ENCODE results near the gene PARD3B. TPM values are rescaled to one million over a fixed set of nuclear protein-coding genes. Genes with fewer than 3 reads are reported as not detected.

The PARD3B gene
- total and polyA plus RNA-seq, 4 donors = 6.8 to 50.9 (median 22.5) TPM

DNA sequence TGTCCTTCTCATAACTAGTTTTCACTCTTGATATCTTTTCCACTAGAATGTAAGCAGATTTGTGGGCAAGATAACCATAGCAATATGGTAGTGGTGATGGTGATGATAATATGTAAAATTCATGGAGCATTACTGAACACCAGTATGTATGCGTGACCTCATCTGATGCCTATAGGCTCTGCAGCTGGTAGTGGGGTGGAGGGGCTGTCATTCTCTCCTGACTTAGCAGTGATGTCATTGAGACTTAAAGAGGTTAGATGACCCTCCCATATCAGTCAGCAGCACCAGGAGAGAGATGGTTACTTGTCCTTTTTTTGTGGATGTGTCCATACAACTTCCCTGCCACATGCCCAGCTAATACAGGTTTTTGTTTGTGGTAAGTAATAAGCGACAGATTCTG, 27.9 kb downstream of the PARD3B start:
- Histone ChIP-seq H3K4me1 (ENCODE audit: control insufficient read depth in 1 of 2, insufficient read depth in 2 of 2, low read length in 2 of 2) (peaks cover 2 to 5% of the 10 kb centered on the region in 2 donors), H3K27me3 (ENCODE audit: control insufficient read depth in 1 of 2, insufficient read depth in 2 of 2, low read length in 1 of 2) (no peaks in the 10 kb centered on the region), H3K36me3 (ENCODE audit: control insufficient read depth in 1 of 2, insufficient read depth in 2 of 2, low read length in 1 of 2) (no peaks in the 10 kb centered on the region), H3K4me3 (ENCODE audit: low read length in 2 of 2) (no peak overlapping the region), H3K9me3 (ENCODE audit: control insufficient read depth, low read length) (no peaks in the 10 kb centered on the region), H3K27ac (ENCODE audit: low read depth in 1 of 2, low read length in 2 of 2) (no peak overlapping the region)
- DNase-seq = no peak
- ATAC-seq (ENCODE audit: low FRiP score) = no peak
- 93 to 99% methylated on average over 2 of the region's 2 CpGs for WGBS, 2 donors
- intact Hi-C loops (cut with DNase I) = no loop called here

DNA sequence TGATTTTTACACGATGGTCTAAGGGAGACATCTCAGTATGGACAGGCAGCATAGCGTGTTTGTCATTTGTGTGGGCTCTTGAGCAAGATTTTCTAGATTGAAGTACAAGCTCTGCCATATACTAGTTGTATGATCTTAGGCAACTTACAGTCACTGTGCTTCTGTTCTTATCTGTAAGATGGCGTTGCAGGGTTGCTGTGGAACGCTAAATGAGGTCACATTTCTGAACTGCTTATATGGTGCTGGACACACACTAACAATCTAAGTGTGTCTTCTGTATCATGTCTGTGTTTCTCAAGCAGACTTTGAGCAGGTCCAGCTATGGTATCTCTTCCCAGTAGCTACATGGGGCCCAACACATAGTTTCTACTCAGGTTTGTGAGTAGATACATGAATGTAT, 29.2 kb downstream of the PARD3B start:
- no peak overlapping the region for H3K27ac ChIP-seq (ENCODE audit: low read depth in 1 of 2, low read length in 2 of 2)
- DNase-seq = no peak
- no peaks in the 10 kb centered on the region for H3K9me3 ChIP-seq (ENCODE audit: control insufficient read depth, low read length)
- WGBS, 2 donors = 84 to 86% methylated on average over 4 of the region's 4 CpGs
- peaks cover 2 to 5% of the 10 kb centered on the region in 2 donors for H3K4me1 ChIP-seq (ENCODE audit: control insufficient read depth in 1 of 2, insufficient read depth in 2 of 2, low read length in 2 of 2)
- H3K36me3 ChIP-seq (ENCODE audit: control insufficient read depth in 1 of 2, insufficient read depth in 2 of 2, low read length in 1 of 2) = no peaks in the 10 kb centered on the region
- intact Hi-C loops (cut with DNase I) = no loop called here
- no peak overlapping the region for H3K4me3 ChIP-seq (ENCODE audit: low read length in 2 of 2)
- ATAC-seq (ENCODE audit: low FRiP score) = no peak
- H3K27me3 ChIP-seq (ENCODE audit: control insufficient read depth in 1 of 2, insufficient read depth in 2 of 2, low read length in 1 of 2) = no peaks in the 10 kb centered on the region

DNA sequence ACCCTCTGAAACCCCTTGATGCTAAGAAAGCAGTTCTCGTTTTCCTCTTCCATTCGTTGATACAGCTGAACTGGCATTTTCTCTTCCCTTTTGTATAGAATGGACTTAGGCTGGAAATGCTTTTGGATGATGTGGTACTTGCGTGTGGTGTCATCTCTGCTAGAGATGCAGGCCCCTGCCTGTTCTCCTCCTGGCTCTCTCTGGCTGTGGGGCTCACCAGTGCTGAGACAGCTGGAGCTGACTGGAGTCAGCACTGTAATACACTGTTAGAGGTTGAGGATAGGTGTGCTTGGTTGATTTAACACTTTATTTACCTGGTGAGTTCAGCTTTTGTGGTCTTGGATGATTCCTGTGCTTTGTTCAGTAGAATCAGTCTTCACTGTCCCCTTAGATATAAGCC, 30.2 kb downstream of the PARD3B start:
- Histone ChIP-seq H3K4me1 (ENCODE audit: control insufficient read depth in 1 of 2, insufficient read depth in 2 of 2, low read length in 2 of 2) (peaks cover 2 to 5% of the 10 kb centered on the region in 2 donors), H3K36me3 (ENCODE audit: control insufficient read depth in 1 of 2, insufficient read depth in 2 of 2, low read length in 1 of 2) (no peaks in the 10 kb centered on the region), H3K27me3 (ENCODE audit: control insufficient read depth in 1 of 2, insufficient read depth in 2 of 2, low read length in 1 of 2) (no peaks in the 10 kb centered on the region), H3K9me3 (ENCODE audit: control insufficient read depth, low read length) (no peaks in the 10 kb centered on the region), H3K27ac (ENCODE audit: low read depth in 1 of 2, low read length in 2 of 2) (no peak overlapping the region), H3K4me3 (ENCODE audit: low read length in 2 of 2) (no peak overlapping the region)
- DNase-seq (no peak), ATAC-seq (ENCODE audit: low FRiP score) (no peak)
- WGBS, 2 donors = 95 to 96% methylated on average over 3 of the region's 3 CpGs
- intact Hi-C loops (cut with DNase I) = no loop called here

DNA sequence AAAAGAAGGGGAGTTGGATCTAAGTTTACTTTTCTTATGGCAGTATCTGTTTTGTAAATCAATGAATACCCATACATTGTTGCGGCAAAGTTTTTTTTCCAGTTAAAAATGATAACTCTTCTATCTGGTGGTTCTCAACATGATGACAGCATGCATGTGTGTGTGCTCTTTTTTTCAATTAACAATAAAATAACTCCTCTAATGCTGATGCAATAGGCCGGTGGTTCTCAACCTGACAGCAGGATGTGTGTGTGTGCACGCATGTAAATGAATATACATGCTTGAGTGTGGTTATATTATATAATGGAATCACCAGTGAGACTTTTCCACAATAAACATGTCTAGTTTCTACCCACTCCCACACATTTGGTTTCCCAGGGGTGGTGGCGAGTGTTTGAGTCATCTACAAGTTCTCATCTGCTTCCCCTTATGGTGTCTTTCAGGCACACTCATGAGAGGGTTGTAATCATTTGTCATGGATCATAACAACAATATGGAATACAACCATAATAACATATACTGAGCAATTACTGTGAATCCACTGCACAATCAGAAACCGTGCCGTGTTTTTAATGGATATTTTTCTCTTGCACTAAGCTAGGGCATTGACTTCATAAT, 31.2 kb downstream of the PARD3B start:
- Histone ChIP-seq H3K4me1 (ENCODE audit: control insufficient read depth in 1 of 2, insufficient read depth in 2 of 2, low read length in 2 of 2) (peaks cover 2 to 5% of the 10 kb centered on the region in 2 donors), H3K27me3 (ENCODE audit: control insufficient read depth in 1 of 2, insufficient read depth in 2 of 2, low read length in 1 of 2) (no peaks in the 10 kb centered on the region), H3K4me3 (ENCODE audit: low read length in 2 of 2) (no peak overlapping the region), H3K36me3 (ENCODE audit: control insufficient read depth in 1 of 2, insufficient read depth in 2 of 2, low read length in 1 of 2) (no peaks in the 10 kb centered on the region), H3K9me3 (ENCODE audit: control insufficient read depth, low read length) (no peaks in the 10 kb centered on the region), H3K27ac (ENCODE audit: low read depth in 1 of 2, low read length in 2 of 2) (no peak overlapping the region)
- ATAC-seq (ENCODE audit: low FRiP score) = no peak
- WGBS, 2 donors = 96 to 98% methylated on average over 6 of the region's 6 CpGs
- DNase-seq = no peak
- intact Hi-C loops (cut with DNase I) = no loop called here

DNA sequence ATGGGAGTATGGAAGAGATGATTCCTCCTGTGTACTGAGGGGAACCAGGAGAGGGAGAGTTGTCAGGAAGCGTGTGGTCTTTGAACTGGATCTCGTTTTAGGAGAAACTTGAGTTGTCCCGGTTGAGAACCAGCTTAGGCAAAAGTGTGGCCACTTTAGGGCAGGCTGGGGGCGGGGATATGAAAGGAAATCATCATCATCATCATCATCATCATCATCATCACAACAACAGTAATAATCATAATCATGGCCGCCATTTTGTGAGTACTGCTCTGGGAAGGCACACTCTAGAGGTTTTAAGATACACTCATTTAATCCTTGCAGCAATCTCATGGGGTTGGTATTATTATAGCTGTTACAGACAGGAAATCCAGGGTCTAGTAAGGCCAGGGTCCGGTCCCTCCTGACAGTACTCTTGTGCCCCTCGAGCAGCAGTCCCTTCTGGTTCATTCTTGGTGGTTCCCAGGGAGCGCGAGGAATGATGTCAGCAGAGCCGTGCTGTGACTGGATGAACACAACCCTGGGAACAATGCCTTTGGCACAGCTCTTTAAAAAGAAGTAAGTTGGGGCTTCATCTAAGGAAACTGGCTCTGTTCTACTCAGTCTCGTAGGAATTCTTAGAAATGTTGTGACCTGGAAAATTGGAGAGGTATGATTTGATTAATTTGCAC, 33.8 kb downstream of the PARD3B start:
- WGBS, 2 donors = 94 to 96% methylated on average over 11 of the region's 11 CpGs
- Histone ChIP-seq H3K36me3 (ENCODE audit: control insufficient read depth in 1 of 2, insufficient read depth in 2 of 2, low read length in 1 of 2) (no peaks in the 10 kb centered on the region), H3K27me3 (ENCODE audit: control insufficient read depth in 1 of 2, insufficient read depth in 2 of 2, low read length in 1 of 2) (no peaks in the 10 kb centered on the region), H3K9me3 (ENCODE audit: control insufficient read depth, low read length) (no peaks in the 10 kb centered on the region), H3K27ac (ENCODE audit: low read depth in 1 of 2, low read length in 2 of 2) (no peak overlapping the region), H3K4me1 (ENCODE audit: control insufficient read depth in 1 of 2, insufficient read depth in 2 of 2, low read length in 2 of 2) (peaks cover 2 to 5% of the 10 kb centered on the region in 2 donors), H3K4me3 (ENCODE audit: low read length in 2 of 2) (no peak overlapping the region)
- ATAC-seq (ENCODE audit: low FRiP score) (no peak), DNase-seq (no peak)
- intact Hi-C loops (cut with DNase I) = no loop called here

DNA sequence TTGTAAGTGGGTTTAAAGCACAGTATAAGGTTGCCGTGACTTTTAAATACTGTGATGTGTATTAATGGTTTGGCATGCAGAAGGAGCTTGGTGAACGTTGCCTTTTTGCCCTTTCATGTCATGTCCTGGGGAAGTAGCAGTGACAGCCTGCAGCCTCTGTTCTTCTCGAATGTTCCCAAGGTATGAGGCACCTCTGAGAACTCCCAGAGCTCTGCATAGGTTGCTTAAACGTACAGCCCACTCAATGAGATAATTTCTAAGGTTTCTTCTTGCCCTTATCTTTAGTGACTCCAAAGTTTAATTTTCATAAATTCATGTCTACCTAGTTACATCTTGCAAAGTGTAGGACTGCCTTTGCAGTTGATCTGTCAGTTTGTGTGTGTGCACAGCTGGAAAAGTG, 36.7 kb downstream of the PARD3B start:
- WGBS, 2 donors = 64 to 69% methylated on average over 4 of the region's 4 CpGs
- no peaks in the 10 kb centered on the region for H3K36me3 ChIP-seq (ENCODE audit: control insufficient read depth in 1 of 2, insufficient read depth in 2 of 2, low read length in 1 of 2)
- DNase-seq (no peak), ATAC-seq (ENCODE audit: low FRiP score) (no peak)
- no peak overlapping the region for H3K27ac ChIP-seq (ENCODE audit: low read depth in 1 of 2, low read length in 2 of 2)
- H3K4me1 ChIP-seq (ENCODE audit: control insufficient read depth in 1 of 2, insufficient read depth in 2 of 2, low read length in 2 of 2) = peaks cover 0 to 2% of the 10 kb centered on the region in 2 donors
- H3K4me3 ChIP-seq (ENCODE audit: low read length in 2 of 2) = no peak overlapping the region
- intact Hi-C loops (cut with DNase I) = no loop called here
- no peaks in the 10 kb centered on the region for H3K9me3 ChIP-seq (ENCODE audit: control insufficient read depth, low read length)
- no peaks in the 10 kb centered on the region for H3K27me3 ChIP-seq (ENCODE audit: control insufficient read depth in 1 of 2, insufficient read depth in 2 of 2, low read length in 1 of 2)

DNA sequence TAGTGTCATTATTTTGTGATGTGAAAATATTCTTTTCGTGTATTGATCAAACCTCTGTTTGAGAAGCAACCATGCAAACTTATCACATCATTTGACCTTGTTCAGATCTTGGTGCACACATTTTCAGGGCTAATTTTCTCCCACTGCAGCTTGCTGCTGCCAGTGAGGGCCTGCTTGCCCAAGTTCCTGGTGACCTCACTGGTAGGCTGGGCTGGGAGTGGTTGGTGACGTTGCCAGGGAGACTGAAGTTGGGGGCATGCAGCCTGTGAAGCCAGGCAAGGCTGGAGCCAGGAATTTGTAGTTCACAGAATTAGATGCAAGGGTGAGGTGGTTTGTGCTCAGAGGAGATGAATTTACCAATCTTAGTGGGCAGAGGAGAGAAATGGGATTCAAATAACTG, 38.5 kb downstream of the PARD3B start:
- intact Hi-C loops (cut with DNase I) = no loop called here
- Histone ChIP-seq H3K27me3 (ENCODE audit: control insufficient read depth in 1 of 2, insufficient read depth in 2 of 2, low read length in 1 of 2) (no peaks in the 10 kb centered on the region), H3K4me1 (ENCODE audit: control insufficient read depth in 1 of 2, insufficient read depth in 2 of 2, low read length in 2 of 2) (peaks cover 0 to 2% of the 10 kb centered on the region in 2 donors), H3K27ac (ENCODE audit: low read depth in 1 of 2, low read length in 2 of 2) (no peak overlapping the region), H3K4me3 (ENCODE audit: low read length in 2 of 2) (no peak overlapping the region), H3K9me3 (ENCODE audit: control insufficient read depth, low read length) (no peaks in the 10 kb centered on the region), H3K36me3 (ENCODE audit: control insufficient read depth in 1 of 2, insufficient read depth in 2 of 2, low read length in 1 of 2) (no peaks in the 10 kb centered on the region)
- ATAC-seq (ENCODE audit: low FRiP score) (no peak), DNase-seq (no peak)
- 68 to 71% methylated on average over 2 of the region's 2 CpGs for WGBS, 2 donors

DNA sequence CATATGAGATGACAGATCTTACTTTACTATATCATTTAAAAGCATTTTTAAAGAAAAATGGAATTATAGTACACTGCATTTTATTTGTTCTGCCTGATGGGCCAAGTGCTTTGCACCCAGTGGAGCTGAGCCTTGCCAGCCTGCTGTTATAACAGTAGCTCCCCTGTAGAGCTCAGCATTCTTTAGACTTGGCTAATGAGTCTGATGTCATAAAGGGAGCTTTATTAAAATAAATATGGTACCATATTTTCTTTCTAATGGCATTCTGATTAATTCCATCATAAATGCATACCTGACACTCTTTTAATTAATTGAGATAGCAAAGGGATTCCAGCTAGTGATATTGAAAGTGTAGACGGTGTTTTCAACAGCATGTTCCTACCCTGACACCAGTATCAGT, 40.7 kb downstream of the PARD3B start:
- no peaks in the 10 kb centered on the region for H3K4me1 ChIP-seq (ENCODE audit: control insufficient read depth in 1 of 2, insufficient read depth in 2 of 2, low read length in 2 of 2)
- no peaks in the 10 kb centered on the region for H3K27me3 ChIP-seq (ENCODE audit: control insufficient read depth in 1 of 2, insufficient read depth in 2 of 2, low read length in 1 of 2)
- peaks cover 3% of the 10 kb centered on the region for H3K9me3 ChIP-seq (ENCODE audit: control insufficient read depth, low read length)
- ATAC-seq (ENCODE audit: low FRiP score) = no peak
- no peak overlapping the region for H3K27ac ChIP-seq (ENCODE audit: low read depth in 1 of 2, low read length in 2 of 2)
- no peaks in the 10 kb centered on the region for H3K36me3 ChIP-seq (ENCODE audit: control insufficient read depth in 1 of 2, insufficient read depth in 2 of 2, low read length in 1 of 2)
- WGBS, 2 donors = 94 to 100% methylated on average over 1 of the region's 1 CpG
- no peak for DNase-seq
- no peak overlapping the region for H3K4me3 ChIP-seq (ENCODE audit: low read length in 2 of 2)
- intact Hi-C loops (cut with DNase I) = no loop called here

DNA sequence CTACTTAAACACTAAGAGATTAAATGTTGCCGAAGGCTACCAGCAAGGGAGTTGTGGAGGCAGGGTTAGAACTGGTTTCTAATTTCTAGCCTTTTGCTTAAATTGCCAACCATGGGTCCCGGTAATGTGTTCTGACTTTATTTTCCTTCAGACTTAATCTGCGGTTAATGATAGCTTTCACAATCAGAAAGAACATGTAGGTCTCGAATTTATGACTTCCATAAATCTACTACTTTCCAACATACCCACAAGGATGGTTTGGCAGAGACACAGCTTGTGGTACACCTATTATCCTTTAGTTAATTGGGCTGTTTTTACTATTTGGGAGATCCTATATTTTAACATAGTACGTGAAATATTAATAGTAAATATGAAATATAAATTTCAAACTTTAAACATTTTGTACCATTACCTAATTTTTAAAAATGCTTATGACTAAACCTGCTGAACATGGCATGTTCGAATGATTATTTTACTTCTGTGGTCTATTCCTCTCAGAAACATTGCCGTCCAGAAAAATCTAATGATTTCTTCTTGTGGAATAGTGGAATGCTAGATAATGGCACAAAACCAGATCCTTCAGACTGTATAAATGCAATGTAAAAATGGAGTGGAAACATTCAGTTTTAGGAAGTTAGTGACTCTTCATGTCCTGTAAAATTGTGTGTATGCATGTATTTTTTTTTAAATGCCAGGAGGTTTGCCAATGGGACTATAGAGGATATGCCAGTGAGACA, 41.3 kb downstream of the PARD3B start:
- no peak for ATAC-seq (ENCODE audit: low FRiP score)
- no peaks in the 10 kb centered on the region for H3K4me1 ChIP-seq (ENCODE audit: control insufficient read depth in 1 of 2, insufficient read depth in 2 of 2, low read length in 2 of 2)
- no peak for DNase-seq
- H3K36me3 ChIP-seq (ENCODE audit: control insufficient read depth in 1 of 2, insufficient read depth in 2 of 2, low read length in 1 of 2) = no peaks in the 10 kb centered on the region
- intact Hi-C loops (cut with DNase I) = no loop called here
- H3K27ac ChIP-seq (ENCODE audit: low read depth in 1 of 2, low read length in 2 of 2) = no peak overlapping the region
- no peak overlapping the region for H3K4me3 ChIP-seq (ENCODE audit: low read length in 2 of 2)
- peaks cover 3% of the 10 kb centered on the region for H3K9me3 ChIP-seq (ENCODE audit: control insufficient read depth, low read length)
- H3K27me3 ChIP-seq (ENCODE audit: control insufficient read depth in 1 of 2, insufficient read depth in 2 of 2, low read length in 1 of 2) = no peaks in the 10 kb centered on the region
- WGBS, 2 donors = 84 to 86% methylated on average over 7 of the region's 7 CpGs

Measured in aorta (tissue), 5 donors.